ENCODE results near the gene WHAMM. TPM values are rescaled to one million over a fixed set of nuclear protein-coding genes. Genes with fewer than 3 reads are reported as not detected.

Gene WHAMM
- total and polyA plus RNA-seq, 12 donors, result 3.7 to 10.0 (median 6.9) TPM

GRCh38 chr15:82793737-82794136 lies 15.7 kb upstream of the WHAMM start:
- Histone ChIP-seq H3K4me1 (replicated peaks in 1 of 2) (no peaks in the 10 kb centered on the region), H3K27me3 (no peaks in the 10 kb centered on the region), H3K4me3 (no peak overlapping the region), H3K9me3 (replicated peaks in 1 of 3) (no peaks in the 10 kb centered on the region), H3K27ac (no peak overlapping the region), H3K36me3 (replicated peaks in 1 of 2) (no peaks in the 10 kb centered on the region)
- intact Hi-C loops (cut with DNase I), result no loop called here
- no peak for DNase-seq
- TF ChIP-seq CTCF (IDR thresholded peaks at IDR 0.05) (no peak), POLR2A (IDR thresholded peaks at IDR 0.05) (no peak)

- intact Hi-C loops (cut with DNase I), result no loop called here
- TF ChIP-seq POLR2A (IDR thresholded peaks at IDR 0.05) (no peak), CTCF (IDR thresholded peaks at IDR 0.05) (no peak)
- no peaks in the 10 kb centered on the region for H3K27me3 ChIP-seq
- no peaks in the 10 kb centered on the region for H3K9me3 ChIP-seq (replicated peaks in 1 of 3)
- no peaks in the 10 kb centered on the region for H3K4me1 ChIP-seq (replicated peaks in 1 of 2)
- no peak overlapping the region for H3K27ac ChIP-seq
- 67 to 74% (median 72%) methylated on average over 4 of the region's 4 CpGs for WGBS, 4 donors
- H3K36me3 ChIP-seq (replicated peaks in 1 of 2), result no peaks in the 10 kb centered on the region
- DNase-seq, result no peak
- no peak overlapping the region for H3K4me3 ChIP-seq
These were observed 11.3 kb upstream of the WHAMM start for GRCh38 chr15:82798104-82798503.

- H3K27ac ChIP-seq, result no peak overlapping the region
- no peaks in the 10 kb centered on the region for H3K36me3 ChIP-seq (replicated peaks in 1 of 2)
- TF ChIP-seq CTCF (IDR thresholded peaks at IDR 0.05) (no peak), POLR2A (IDR thresholded peaks at IDR 0.05) (no peak)
- no peaks in the 10 kb centered on the region for H3K27me3 ChIP-seq
- no peaks in the 10 kb centered on the region for H3K4me1 ChIP-seq (replicated peaks in 1 of 2)
- no peak for DNase-seq
- WGBS, 4 donors, result 67 to 84% (median 76%) methylated on average over 5 of the region's 5 CpGs
- no peak overlapping the region for H3K4me3 ChIP-seq
- intact Hi-C loops (cut with DNase I), result no loop called here
- H3K9me3 ChIP-seq (replicated peaks in 1 of 3), result no peaks in the 10 kb centered on the region
These were observed 10.8 kb upstream of the WHAMM start for GRCh38 chr15:82798531-82799166.

GRCh38 chr15:82799183-82799841 lies 10.1 kb upstream of the WHAMM start:
- 75 to 81% (median 80%) methylated on average over 7 of the region's 7 CpGs for WGBS, 4 donors
- no peak overlapping the region for H3K27ac ChIP-seq
- no peak overlapping the region for H3K4me3 ChIP-seq
- intact Hi-C loops (cut with DNase I), result no loop called here
- no peaks in the 10 kb centered on the region for H3K9me3 ChIP-seq (replicated peaks in 1 of 3)
- no peak for DNase-seq
- no peaks in the 10 kb centered on the region for H3K4me1 ChIP-seq (replicated peaks in 1 of 2)
- TF ChIP-seq CTCF (IDR thresholded peaks at IDR 0.05), result no peak
- no peak for TF ChIP-seq POLR2A (IDR thresholded peaks at IDR 0.05)
- no peaks in the 10 kb centered on the region for H3K27me3 ChIP-seq
- H3K36me3 ChIP-seq (replicated peaks in 1 of 2), result no peaks in the 10 kb centered on the region

All from adrenal gland (tissue), 12 donors.